ENCODE data around the gene ILDR2.

ILDR2 gene

DNA sequence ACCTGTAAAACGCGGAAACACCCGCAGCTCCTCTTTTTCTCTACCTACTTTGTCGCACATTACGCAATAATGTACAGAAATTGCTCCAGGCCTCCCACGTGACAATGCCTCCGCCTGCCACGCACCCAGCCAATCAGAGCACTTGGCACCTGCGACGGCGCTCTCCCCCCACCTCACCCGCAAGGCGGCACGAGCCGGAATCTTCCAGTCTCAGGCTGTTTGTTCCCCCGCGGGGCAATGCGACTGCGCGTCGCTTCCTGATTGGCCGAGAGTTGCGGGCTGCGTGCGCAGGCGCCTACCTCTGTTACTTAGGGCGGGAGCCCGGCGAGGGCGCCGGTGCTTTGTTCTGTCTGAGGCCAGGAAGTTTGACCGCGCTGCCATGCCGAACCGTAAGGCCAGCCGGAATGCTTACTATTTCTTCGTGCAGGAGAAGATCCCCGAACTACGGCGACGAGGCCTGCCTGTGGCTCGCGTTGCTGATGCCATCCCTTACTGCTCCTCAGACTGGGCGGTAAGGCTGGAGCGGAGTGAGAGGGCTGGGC lies 13.7 kb upstream of the ILDR2 start, which contains the start of gene MAEL:
TSS of gene MAEL (plus strand) at position 307 of the 542 bp plus-strand sequence. CDS start at position 380, 73 bp downstream.
- H3K4me3 ChIP-seq (replicated peaks; ENCODE audit: low read depth, low read length), result no peak within 1 kb of the TSS
- no peak for DNase-seq (ENCODE audit: extremely low read depth, low read depth)
- TF ChIP-seq, protein P1, sequence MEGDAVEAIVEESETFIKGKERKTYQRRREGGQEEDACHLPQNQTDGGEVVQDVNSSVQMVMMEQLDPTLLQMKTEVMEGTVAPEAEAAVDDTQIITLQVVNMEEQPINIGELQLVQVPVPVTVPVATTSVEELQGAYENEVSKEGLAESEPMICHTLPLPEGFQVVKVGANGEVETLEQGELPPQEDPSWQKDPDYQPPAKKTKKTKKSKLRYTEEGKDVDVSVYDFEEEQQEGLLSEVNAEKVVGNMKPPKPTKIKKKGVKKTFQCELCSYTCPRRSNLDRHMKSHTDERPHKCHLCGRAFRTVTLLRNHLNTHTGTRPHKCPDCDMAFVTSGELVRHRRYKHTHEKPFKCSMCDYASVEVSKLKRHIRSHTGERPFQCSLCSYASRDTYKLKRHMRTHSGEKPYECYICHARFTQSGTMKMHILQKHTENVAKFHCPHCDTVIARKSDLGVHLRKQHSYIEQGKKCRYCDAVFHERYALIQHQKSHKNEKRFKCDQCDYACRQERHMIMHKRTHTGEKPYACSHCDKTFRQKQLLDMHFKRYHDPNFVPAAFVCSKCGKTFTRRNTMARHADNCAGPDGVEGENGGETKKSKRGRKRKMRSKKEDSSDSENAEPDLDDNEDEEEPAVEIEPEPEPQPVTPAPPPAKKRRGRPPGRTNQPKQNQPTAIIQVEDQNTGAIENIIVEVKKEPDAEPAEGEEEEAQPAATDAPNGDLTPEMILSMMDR (IDR thresholded peaks at IDR 0.05; ENCODE audit: low read depth, low read length, missing control alignments), result no peak

DNA sequence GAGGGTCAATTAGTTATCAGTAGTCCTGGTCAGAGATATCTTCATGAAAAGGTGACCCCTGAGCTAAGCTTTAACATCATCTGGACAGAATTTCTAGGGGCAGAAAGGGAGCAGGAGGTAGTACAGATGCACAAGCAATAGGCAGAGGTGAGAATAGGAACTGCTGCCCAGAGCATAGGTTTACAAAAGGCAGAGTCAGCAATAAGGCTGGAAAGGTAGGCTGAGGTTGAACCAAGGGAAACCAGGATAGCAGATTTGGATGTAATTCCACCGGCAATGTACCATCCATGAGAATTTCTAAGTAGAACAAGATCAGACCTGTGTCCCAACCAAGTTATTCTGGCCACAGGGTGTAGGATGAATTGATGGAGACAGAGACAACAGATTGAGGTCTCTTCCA lies 6.2 kb upstream of the ILDR2 start:
- no peak for DNase-seq (ENCODE audit: extremely low read depth, low read depth)
- TF ChIP-seq, protein P1 (IDR thresholded peaks at IDR 0.05; ENCODE audit: low read depth, low read length, missing control alignments), result no peak
- no peak overlapping the region for H3K4me3 ChIP-seq (replicated peaks; ENCODE audit: low read depth, low read length)

DNA sequence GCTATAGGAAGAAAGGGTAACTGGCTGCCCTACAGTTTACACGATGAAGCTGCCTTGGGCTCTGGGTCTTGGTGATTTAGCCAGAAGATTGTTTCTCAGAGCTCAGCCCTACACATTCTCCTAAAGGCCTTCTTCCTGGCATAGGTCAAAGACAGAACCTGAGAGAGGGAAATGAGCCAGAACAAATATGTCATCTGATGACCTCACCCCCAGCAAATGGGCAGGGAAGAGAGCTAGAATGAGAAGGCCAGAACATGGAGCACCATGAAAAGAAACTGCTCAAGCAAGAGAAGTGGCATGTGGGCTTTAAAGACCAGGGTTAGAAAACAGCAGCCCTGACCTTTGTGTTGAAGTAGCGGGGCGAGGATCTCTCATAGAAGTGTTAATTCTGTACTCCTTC lies 5.5 kb upstream of the ILDR2 start:
- no peak for DNase-seq (ENCODE audit: extremely low read depth, low read depth)
- TF ChIP-seq, protein P1 (IDR thresholded peaks at IDR 0.05; ENCODE audit: low read depth, low read length, missing control alignments), result no peak

DNA sequence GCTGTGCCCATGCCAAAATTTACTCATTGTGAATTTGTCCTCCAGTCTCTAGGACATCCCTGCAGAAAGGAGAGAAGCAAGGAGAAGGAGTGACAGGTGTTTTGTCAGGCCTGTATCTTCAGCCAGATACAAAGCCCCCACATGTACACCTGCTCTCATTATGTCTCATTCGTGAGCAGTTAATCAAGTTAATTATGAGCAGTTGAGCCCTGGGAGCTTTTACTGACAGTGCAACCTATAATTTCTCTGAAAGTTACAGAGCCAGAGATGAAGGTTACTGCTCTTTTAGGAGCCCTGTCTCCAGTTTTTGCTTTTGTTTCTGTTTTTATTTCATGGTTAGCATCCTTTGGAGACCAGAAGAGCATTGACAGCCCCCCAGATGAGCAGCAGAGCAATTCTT lies 5.0 kb upstream of the ILDR2 start:
- TF ChIP-seq, protein P1 (IDR thresholded peaks at IDR 0.05; ENCODE audit: low read depth, low read length, missing control alignments), result no peak
- no peak overlapping the region for H3K4me3 ChIP-seq (replicated peaks; ENCODE audit: low read depth, low read length)
- DNase-seq (ENCODE audit: extremely low read depth, low read depth), result no peak

More for the DNA sequence above, 5.5 kb upstream of the ILDR2 start:
- H3K4me3 ChIP-seq (replicated peaks; ENCODE audit: low read depth, low read length), result no peak overlapping the region

DNA sequence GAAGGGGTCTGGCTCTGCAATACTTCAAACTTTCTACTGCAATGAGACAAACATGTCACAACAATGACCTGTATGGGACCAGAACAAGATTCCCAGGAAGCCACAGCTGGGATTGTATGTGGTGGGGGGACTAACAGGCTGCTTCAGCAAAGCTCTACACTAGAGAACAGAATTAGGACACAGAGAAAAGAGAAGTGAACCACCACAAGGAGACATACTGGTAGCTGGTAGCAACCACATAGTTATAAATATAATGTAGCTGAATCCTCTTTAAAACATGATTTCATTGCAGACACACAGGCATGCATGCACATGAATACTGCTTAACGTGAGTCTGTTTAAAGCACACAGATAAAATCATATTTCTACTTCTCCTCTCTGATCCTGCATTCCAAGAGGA lies 3.5 kb upstream of the ILDR2 start:
- TF ChIP-seq, protein P1 (IDR thresholded peaks at IDR 0.05; ENCODE audit: low read depth, low read length, missing control alignments), result no peak
- no peak for DNase-seq (ENCODE audit: extremely low read depth, low read depth)
- H3K4me3 ChIP-seq (replicated peaks; ENCODE audit: low read depth, low read length), result no peak overlapping the region

DNA sequence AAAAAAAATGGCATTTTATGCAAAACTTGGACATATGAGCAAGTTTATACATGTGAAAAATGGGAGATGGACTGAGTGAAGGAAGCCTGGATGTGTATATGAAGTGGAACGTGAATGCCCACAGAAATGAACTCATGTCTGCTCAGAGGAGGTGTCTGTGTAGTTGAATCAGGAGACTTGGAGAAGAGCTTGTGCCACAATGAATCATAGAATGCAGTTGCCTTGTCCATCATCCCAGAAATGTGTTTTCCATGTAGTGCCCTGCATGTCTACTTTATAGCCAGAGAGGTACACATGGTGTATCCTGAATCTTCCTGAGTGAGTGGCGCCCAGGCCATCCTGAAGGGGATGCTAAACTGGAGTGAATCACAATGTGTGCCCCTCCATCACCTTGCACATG lies 2.6 kb upstream of the ILDR2 start:
- no peak overlapping the region for H3K4me3 ChIP-seq (replicated peaks; ENCODE audit: low read depth, low read length)
- TF ChIP-seq, protein P1 (IDR thresholded peaks at IDR 0.05; ENCODE audit: low read depth, low read length, missing control alignments), result no peak
- DNase-seq (ENCODE audit: extremely low read depth, low read depth), result no peak

Data from HFF-Myc (cell line).